ENCODE data around the gene ST3GAL5.
"Not testable (repeated sequence)": the region's sequence is repeated elsewhere in the genome, so short reads cannot be mapped to it uniquely, and the experiment has no call there.

The ST3GAL5 gene

GRCh38 chr2:85900366-85900765 is 11.6 kb upstream of the ST3GAL5 start:
- no peaks in the 10 kb centered on the region for H3K4me1 ChIP-seq (ENCODE audit: insufficient read depth, low read length)
- no peak overlapping the region for H3K4me3 ChIP-seq (ENCODE audit: low read depth in 1 of 2, low read length in 2 of 2)
- no peak overlapping the region for H3K4me2 ChIP-seq (ENCODE audit: insufficient read depth, low read length)
- H3K9me3 ChIP-seq (ENCODE audit: insufficient read depth, low read length, severe bottlenecking) = peaks cover under 1% of the 10 kb centered on the region
- TF ChIP-seq EZH2 (IDR thresholded peaks at IDR 0.05; ENCODE audit: borderline replicate concordance, low read depth, low read length, severe bottlenecking) (no peak), CTCF (IDR thresholded peaks at IDR 0.05; ENCODE audit: borderline replicate concordance, extremely low read depth, low read length, poor library complexity, severe bottlenecking) (no peak)
- no peaks in the 10 kb centered on the region for H4K20me1 ChIP-seq (ENCODE audit: insufficient read depth, low read length)
- no peaks in the 10 kb centered on the region for H3K79me2 ChIP-seq (ENCODE audit: insufficient read depth, low read length)
- no peak overlapping the region for H3K27ac ChIP-seq (ENCODE audit: low read length)
- H3K27me3 ChIP-seq (ENCODE audit: insufficient read depth, low read length, poor library complexity) = no peaks in the 10 kb centered on the region
- DNase-seq (no peak), ATAC-seq (ENCODE audit: insufficient read depth, low read depth) (no peak)
- no peaks in the 10 kb centered on the region for H3K36me3 ChIP-seq (ENCODE audit: insufficient read depth, low read length)
- H2AFZ ChIP-seq (ENCODE audit: low read depth, low read length) = no peak overlapping the region
- H3K9ac ChIP-seq (ENCODE audit: low read depth, low read length) = no peak overlapping the region

GRCh38 chr2:85899849-85900248 is 11.1 kb upstream of the ST3GAL5 start:
- no peaks in the 10 kb centered on the region for H3K79me2 ChIP-seq (ENCODE audit: insufficient read depth, low read length)

GRCh38 chr2:85899284-85899683 is 10.5 kb upstream of the ST3GAL5 start:
- H3K9ac ChIP-seq (ENCODE audit: low read depth, low read length) = no peak overlapping the region
- H3K4me3 ChIP-seq (ENCODE audit: low read depth in 1 of 2, low read length in 2 of 2) = no peak overlapping the region
- H3K36me3 ChIP-seq (ENCODE audit: insufficient read depth, low read length) = no peaks in the 10 kb centered on the region
- no peak overlapping the region for H3K27ac ChIP-seq (ENCODE audit: low read length)
- no peak overlapping the region for H3K4me2 ChIP-seq (ENCODE audit: insufficient read depth, low read length)
- no peaks in the 10 kb centered on the region for H3K79me2 ChIP-seq (ENCODE audit: insufficient read depth, low read length)
- H4K20me1 ChIP-seq (ENCODE audit: insufficient read depth, low read length) = no peaks in the 10 kb centered on the region
- no peak for DNase-seq
- no peak for ATAC-seq (ENCODE audit: insufficient read depth, low read depth)
- H3K4me1 ChIP-seq (ENCODE audit: insufficient read depth, low read length) = peaks cover 1% of the 10 kb centered on the region; the same call in 1 of the 2 replicates
- no peak overlapping the region for H2AFZ ChIP-seq (ENCODE audit: low read depth, low read length)
- H3K27me3 ChIP-seq (ENCODE audit: insufficient read depth, low read length, poor library complexity) = no peaks in the 10 kb centered on the region
- TF ChIP-seq EZH2 (IDR thresholded peaks at IDR 0.05; ENCODE audit: borderline replicate concordance, low read depth, low read length, severe bottlenecking) (no peak), CTCF (IDR thresholded peaks at IDR 0.05; ENCODE audit: borderline replicate concordance, extremely low read depth, low read length, poor library complexity, severe bottlenecking) (no peak)
- peaks cover 5% of the 10 kb centered on the region for H3K9me3 ChIP-seq (ENCODE audit: insufficient read depth, low read length, severe bottlenecking)

More at GRCh38 chr2:85899849-85900248, 11.1 kb upstream of the ST3GAL5 start:
- Histone ChIP-seq H4K20me1 (ENCODE audit: insufficient read depth, low read length) (no peaks in the 10 kb centered on the region), H3K4me3 (ENCODE audit: low read depth in 1 of 2, low read length in 2 of 2) (no peak overlapping the region), H3K27me3 (ENCODE audit: insufficient read depth, low read length, poor library complexity) (no peaks in the 10 kb centered on the region), H3K4me1 (ENCODE audit: insufficient read depth, low read length) (no peaks in the 10 kb centered on the region), H3K4me2 (ENCODE audit: insufficient read depth, low read length) (no peak overlapping the region), H3K27ac (ENCODE audit: low read length) (no peak overlapping the region), H3K36me3 (ENCODE audit: insufficient read depth, low read length) (no peaks in the 10 kb centered on the region), H3K9ac (ENCODE audit: low read depth, low read length) (no peak overlapping the region), H3K9me3 (ENCODE audit: insufficient read depth, low read length, severe bottlenecking) (peaks cover 5% of the 10 kb centered on the region), H2AFZ (ENCODE audit: low read depth, low read length) (no peak overlapping the region)
- no peak for TF ChIP-seq CTCF (IDR thresholded peaks at IDR 0.05; ENCODE audit: borderline replicate concordance, extremely low read depth, low read length, poor library complexity, severe bottlenecking)
- TF ChIP-seq EZH2 (IDR thresholded peaks at IDR 0.05; ENCODE audit: borderline replicate concordance, low read depth, low read length, severe bottlenecking) = no peak
- DNase-seq = no peak
- no peak for ATAC-seq (ENCODE audit: insufficient read depth, low read depth)

- no peaks in the 10 kb centered on the region for H3K27me3 ChIP-seq (ENCODE audit: insufficient read depth, low read length, poor library complexity)
- TF ChIP-seq CTCF (IDR thresholded peaks at IDR 0.05; ENCODE audit: borderline replicate concordance, extremely low read depth, low read length, poor library complexity, severe bottlenecking) = no peak
- no peak for TF ChIP-seq EZH2 (IDR thresholded peaks at IDR 0.05; ENCODE audit: borderline replicate concordance, low read depth, low read length, severe bottlenecking)
- no peak overlapping the region for H3K4me2 ChIP-seq (ENCODE audit: insufficient read depth, low read length)
Observed at GRCh38 chr2:85898881-85899280, 10.1 kb upstream of the ST3GAL5 start.

GRCh38 chr2:85894554-85895278 is 5.9 kb upstream of the ST3GAL5 start:
- H4K20me1 ChIP-seq (ENCODE audit: insufficient read depth, low read length); H2AFZ ChIP-seq (ENCODE audit: low read depth, low read length); H3K4me2 ChIP-seq (ENCODE audit: insufficient read depth, low read length); H3K9me3 ChIP-seq (ENCODE audit: insufficient read depth, low read length, severe bottlenecking); H3K9ac ChIP-seq (ENCODE audit: low read depth, low read length); H3K36me3 ChIP-seq (ENCODE audit: insufficient read depth, low read length); H3K27ac ChIP-seq (ENCODE audit: low read length); DNase-seq; H3K27me3 ChIP-seq (ENCODE audit: insufficient read depth, low read length, poor library complexity); H3K79me2 ChIP-seq (ENCODE audit: insufficient read depth, low read length); ATAC-seq (ENCODE audit: insufficient read depth, low read depth); H3K4me3 ChIP-seq (ENCODE audit: low read depth in 1 of 2, low read length in 2 of 2): not testable (repeated sequence)
- H3K4me1 ChIP-seq (ENCODE audit: insufficient read depth, low read length) = peaks cover 35% of the 10 kb centered on the region

More at GRCh38 chr2:85898881-85899280, 10.1 kb upstream of the ST3GAL5 start:
- no peaks in the 10 kb centered on the region for H4K20me1 ChIP-seq (ENCODE audit: insufficient read depth, low read length)
- H3K36me3 ChIP-seq (ENCODE audit: insufficient read depth, low read length) = no peaks in the 10 kb centered on the region
- H3K9ac ChIP-seq (ENCODE audit: low read depth, low read length) = no peak overlapping the region
- DNase-seq (no peak), ATAC-seq (ENCODE audit: insufficient read depth, low read depth) (no peak)
- H3K9me3 ChIP-seq (ENCODE audit: insufficient read depth, low read length, severe bottlenecking) = peaks cover 5% of the 10 kb centered on the region
- H3K79me2 ChIP-seq (ENCODE audit: insufficient read depth, low read length) = no peaks in the 10 kb centered on the region
- no peak overlapping the region for H3K4me3 ChIP-seq (ENCODE audit: low read depth in 1 of 2, low read length in 2 of 2)
- peaks cover 5% of the 10 kb centered on the region for H3K4me1 ChIP-seq (ENCODE audit: insufficient read depth, low read length)
- H3K27ac ChIP-seq (ENCODE audit: low read length) = no peak overlapping the region
- no peak overlapping the region for H2AFZ ChIP-seq (ENCODE audit: low read depth, low read length)
